Tongue (tissue), 2 donors: ENCODE data around the gene ABI3BP. TPM values are rescaled to one million over a fixed set of nuclear protein-coding genes. Genes with fewer than 3 reads are reported as not detected.
A peak's percentile ranks its signal among the peaks of the same experiment; 100 is the strongest.

ENCODE experiments used
- DNase-seq: peaks from one replicate; pipeline ENCODE4 v3.0.0-alpha.2; 2015
- total RNA-seq: library from RNA; depleted of rRNA; stranded (reverse); fragments of >200 nt; gene quantifications from one replicate; pipeline ENCODE4 v1.2.3, GENCODE V29; 2014

The ABI3BP gene
- total RNA-seq, 1 donor from 2014 or later = 88.9 TPM

DNA sequence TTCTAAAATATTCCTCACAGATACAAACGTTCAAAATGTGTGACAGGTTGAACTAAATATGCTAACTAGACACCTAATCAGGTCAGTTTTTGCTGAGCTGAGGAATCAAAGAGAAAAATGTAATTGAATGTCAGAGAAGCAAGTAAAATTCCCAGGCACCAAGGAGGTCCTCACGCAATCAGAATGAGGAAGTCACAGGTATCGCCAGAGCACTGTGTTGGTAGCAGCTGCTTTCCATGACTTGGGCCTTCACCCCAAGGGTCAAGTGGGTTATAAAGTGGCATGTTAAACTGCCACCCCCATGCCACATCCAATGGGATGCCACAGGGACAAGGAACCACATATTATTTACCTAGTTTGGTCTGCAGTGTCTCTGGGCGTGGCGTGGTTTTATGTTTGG, 158.9 kb downstream of the ABI3BP start:
- no peak for DNase-seq

DNA sequence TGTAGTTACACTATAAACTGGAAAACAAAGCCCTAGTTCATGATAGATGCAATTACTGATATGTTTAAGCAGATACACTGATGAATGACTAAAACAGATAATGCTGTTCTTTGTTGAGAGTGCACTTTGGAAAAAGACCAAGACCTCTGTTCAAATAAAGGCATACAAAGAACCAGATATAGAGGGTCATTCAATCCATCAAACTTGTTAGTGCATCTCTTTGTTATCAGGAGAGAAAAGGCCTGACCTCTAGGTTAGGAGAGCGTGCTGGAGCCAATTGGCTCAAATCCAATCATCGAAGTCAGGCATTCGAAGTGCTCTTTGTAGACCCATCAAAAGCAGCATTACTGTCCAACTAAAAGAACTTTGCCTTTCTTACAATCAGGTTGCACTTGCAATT, 159.7 kb downstream of the ABI3BP start:
- DNase-seq = no peak

DNA sequence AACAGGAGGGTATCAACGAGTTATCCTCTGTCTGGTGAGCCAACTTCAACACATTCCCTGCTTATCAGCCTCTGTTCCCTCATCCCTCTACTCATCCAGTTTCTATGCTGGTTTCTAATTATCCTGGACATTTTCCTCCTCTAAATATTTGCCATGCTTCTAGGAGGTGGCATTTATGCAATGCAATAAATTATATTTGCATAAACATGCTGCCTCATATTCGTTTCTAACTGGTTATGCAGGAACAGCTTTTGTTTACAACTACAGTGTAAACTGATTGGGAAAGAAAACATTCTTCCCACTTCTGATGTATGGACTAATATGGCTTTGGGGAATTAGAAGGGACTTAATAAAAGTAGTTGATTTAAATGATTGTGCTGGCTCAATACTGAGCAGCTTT, 161.6 kb downstream of the ABI3BP start:
- DNase-seq = no peak

DNA sequence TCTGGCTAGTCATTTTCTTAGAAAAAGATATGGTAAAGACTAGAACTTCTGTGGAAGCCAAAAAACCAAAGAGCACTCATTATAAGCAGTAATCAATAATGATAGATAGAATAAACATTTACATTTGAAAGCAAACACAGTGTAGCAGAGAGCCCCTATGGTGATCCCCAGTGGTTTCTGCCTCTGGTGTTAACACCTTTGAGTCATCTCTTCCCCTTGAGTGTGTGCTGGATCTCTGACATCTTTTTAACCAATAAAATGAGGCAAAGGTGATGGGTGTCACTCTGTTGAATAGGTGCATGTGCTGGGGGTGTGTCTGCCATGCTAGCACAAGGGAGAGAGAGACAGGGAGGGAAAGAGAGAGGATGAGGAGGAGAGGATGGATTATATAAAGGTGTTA, 162.3 kb downstream of the ABI3BP start:
- no peak for DNase-seq

DNA sequence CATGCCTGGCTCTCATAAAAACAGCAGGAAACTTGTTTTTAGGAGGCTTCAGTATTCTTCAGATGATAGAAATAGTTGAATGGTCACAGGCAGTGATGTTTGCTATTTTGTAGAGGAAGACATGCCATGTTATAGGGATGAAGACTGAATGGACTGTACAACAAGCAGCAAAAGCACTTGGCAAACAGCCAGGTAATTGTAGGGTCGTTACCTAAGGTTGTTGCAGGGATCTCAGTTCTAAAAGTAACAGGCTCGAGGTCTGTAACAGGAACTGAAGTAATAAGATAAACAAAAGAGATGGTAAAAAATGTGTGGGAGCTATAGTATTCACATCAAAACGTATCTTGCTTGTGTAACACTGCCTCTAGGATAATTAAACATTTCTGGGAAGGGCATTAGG, 167.6 kb downstream of the ABI3BP start:
- peak; percentile 9 for DNase-seq

DNA sequence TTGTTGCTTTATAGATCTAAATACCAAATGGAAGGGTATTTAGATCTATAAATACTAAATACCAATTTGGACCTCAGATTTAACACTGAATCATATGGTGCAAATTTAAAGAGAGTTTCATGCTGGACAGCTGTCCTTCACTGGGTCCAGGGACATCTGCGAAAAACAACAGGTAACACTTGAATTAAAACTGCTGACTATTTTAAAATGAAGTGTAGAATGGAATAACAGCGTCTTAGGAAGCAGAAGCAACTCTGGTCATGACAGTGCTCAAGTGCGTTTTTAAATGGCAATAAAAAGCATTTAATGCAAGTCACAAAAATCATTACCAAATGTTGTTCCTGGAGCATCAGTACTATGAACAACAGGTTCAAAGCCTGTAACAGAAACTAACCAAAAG, 177.6 kb downstream of the ABI3BP start:
- DNase-seq = no peak

DNA sequence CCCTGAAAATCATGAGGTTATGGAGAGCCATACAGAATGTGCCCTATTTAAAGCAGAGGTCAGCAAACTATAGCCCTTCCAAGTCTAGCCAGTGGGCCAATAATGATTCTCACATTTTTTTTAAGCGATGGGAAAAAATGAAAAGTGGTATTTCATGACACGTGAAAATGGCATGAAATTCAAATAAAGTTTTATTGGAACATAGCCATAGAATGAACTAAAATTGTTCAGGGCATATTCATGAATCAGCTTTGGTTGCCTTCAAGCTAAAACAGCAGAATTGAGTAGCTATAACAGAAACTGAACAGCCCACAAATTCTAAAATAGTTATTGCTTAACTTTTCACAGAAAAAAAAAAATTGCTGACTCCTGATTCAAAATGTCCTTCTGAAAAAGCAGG, 179.4 kb downstream of the ABI3BP start:
- DNase-seq = no peak

DNA sequence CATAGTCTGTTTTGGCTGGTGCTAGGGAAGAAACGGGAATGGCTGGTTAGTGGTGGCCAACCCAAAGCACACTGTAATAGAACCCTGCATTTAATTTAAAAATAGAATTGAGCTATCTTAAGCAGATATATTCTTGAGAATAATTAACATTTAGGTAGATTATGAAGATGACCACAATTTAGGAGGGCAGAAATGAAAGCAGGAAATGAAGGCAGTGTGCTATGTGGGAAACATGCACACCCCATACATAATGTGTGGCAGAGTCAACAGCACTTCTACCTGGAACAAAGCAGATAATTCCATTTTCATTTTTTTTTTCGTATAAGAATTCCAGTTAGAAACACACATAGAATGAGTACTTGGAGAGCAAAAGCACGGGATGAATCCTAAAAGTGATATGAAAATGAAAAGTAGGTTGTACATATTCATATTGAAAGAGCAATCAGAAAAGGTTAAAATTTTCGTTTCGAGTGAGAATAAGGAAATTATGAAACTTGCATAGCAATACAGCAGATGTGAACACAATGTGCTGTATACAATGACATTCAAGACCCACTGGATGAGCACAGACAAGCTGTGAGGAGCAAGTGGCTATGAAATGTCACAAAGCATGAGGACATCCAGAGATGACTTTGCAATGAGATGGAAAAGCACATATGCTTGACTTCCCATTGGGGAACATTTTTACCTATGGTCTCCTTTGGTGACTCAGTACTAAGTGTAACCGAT, 181.3 kb downstream of the ABI3BP start:
- DNase-seq = no peak

DNA sequence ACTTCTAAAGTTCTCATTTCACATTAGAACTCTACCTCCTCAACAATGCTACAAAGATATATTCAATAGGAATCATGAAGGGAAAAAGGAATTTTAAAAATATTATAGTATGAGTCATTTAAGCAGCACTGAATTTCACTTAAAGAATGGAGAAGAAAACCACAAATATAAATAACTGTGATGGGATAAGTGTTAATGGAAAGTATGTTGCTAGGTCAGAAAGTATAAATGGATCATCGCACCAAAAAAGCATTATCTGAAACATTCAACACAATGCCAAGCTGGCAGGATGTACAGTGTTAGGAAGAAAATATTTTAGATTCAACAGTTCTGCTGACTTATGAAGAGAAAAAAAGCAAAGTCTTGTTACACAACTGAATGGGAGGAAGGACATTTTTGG, 182.6 kb downstream of the ABI3BP start:
- DNase-seq = no peak

DNA sequence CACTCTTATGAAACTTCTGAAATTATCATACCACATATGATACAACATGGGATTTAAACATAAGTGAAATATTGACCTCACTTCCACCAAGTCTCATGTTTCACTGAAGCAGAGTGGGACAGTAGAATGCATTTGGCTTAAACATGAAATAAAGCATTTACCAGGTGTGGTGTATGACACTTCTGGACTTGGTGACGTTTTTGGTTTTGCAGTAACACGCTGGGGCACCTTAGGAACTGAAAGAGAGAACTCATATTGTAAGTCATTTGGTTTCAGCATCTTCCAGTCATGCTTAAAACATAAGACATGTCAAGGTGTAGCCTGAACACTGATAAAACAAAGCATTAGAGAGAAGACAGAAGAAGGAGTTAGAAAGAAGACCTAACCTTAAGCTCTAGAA, 188.6 kb downstream of the ABI3BP start:
- DNase-seq = no peak

DNA sequence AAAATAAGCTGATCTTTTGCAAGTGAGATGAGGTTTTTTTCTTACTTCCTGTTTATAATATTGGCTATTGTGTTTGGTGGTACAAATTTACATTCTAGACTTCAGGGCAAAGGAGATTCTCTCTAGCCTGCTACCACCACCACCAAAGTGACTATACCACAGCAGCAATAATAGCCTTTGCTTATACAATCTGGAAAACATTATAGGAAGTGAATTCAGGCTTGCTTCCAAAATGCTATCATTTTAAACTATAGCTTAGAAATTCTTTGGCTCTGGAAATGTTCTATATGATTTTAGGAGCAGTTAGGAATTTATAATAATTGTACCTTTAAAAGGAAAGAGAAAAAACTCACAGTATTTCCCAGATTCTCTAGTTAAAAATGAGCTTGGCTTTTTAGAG, 189.5 kb downstream of the ABI3BP start:
- no peak for DNase-seq

DNA sequence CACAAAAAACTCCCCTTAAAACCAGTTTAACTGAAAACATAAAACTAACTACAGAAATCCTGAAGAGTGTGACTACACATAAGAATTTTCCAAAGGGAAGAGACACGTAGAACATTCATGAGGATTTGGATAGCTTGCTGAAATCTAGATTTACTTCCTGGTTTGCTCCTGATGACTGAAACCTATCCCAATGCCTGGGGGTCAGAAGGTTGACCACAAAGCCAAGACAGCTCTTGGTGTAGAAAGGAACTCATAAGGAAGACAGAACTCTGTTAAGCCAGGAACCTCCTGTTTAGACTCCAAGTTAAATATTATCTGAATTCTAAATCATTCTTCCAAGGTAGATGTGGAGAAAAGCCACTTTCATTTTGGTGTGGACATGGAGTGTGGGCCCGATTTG, 191.1 kb downstream of the ABI3BP start:
- no peak for DNase-seq

DNA sequence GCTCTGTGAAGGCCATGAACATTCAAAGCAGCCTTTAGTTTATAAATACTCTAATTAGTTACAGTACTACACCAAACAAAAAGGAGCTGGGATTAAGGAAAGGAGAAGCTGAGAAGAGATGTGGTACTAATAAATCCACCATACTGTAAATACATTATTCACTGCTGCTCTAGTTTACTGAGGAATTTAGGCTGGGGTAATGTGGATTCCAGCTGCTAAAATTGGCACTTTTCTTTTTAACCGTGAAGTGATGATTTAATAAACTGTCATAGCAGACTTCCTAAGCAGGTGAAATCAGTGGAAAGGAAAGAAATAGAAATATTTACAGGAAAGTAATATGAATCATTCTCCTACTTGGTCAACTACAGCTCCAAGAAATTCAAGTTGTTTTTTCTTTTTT, 195.2 kb downstream of the ABI3BP start:
- DNase-seq = peak; percentile 73

DNA sequence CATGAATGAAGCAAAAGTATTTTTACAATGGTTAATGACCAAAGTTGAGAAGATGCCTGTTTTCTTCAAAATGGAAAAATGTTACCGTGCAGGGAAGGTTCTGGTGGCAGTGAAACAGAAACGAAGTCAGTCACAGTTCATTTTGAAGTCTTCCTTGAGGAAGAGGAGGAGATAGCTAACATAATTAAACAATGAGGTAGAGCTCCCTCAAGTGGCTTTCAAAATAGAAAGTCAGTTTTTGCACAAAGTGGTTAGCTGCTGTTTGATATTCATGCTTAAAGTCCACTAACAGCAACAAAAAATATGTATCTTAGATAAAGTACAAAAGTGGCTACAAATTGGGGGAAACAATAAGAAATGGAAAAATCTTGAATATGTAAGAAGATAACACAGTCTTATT, 196.7 kb downstream of the ABI3BP start:
- DNase-seq = peak; percentile 19

DNA sequence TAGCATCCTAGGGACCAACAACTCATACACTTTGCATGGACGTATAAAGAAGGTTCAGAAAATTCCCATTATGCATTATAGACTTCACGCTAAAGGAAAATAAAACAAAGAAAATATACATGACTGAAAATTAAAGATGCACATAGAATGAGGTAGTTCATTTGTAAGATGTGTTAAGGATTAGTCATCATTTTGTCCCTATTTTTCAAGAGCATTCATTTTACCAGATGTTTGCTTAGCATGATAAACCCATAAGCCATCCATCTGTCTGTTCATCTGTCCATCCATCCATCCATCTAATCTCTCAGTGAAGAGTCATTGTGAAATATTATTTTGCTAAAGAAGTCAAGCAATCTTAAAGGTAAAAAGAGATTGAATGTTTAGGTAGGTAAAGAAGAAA, 203.6 kb downstream of the ABI3BP start:
- DNase-seq = no peak

DNA sequence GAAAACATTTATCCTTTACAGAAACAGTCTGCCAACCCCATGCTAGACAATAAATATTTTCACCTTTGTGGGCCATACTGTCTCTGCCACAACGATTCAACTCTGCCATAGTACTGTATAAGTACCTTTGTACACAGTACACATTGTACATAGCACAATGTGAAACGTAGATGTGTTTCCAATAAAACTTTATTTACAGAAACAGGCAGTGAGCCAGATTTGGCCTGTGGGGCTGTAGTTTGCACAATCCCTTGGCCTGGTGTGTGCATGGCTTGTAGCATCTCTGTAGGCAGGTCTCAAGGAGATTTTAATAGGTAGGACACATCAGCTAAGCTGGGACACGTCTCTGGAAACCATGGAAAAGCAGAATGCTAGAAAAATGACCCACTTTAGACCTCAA, 209.6 kb downstream of the ABI3BP start:
- no peak for DNase-seq

DNA sequence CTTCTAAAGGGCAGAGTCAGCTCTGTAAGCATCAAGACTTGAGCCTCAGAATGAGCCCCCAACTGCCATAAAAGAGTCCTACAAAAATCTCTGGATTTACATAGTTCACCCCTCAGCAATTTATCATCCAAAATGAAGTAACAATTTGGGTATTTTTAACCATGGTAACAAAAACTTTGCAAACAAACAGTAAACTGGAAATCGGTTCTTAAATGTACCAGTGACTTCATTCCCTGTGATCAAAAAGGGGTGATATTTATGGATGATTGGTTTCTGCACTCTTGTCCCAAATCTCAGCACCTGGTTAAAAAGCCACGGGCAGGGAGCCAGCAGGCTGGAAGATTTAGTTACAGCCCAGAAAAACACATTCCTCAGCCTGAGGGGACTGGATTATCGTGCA, 210.3 kb downstream of the ABI3BP start:
- DNase-seq = peak; percentile 83

DNA sequence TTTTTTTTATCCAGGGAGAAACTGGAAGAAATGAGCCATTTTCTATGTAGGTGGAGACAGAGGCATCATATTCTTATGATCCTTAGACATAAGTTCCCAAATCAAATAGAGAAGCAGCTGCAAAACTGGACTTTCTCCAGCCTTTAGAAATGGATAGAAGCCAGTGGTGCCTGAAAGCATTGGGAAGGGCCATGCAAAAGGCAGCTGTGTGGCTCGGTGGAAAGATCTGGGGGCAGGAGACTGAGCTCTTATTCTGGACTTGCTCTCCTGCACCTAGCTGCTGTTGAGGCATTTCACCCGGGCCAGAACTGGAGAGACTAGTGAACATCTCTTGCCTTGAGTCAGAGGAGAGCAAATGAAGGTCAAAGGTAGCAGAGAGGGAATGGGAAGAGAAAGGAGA, 210.9 kb downstream of the ABI3BP start:
- peak; percentile 93 for DNase-seq

DNA sequence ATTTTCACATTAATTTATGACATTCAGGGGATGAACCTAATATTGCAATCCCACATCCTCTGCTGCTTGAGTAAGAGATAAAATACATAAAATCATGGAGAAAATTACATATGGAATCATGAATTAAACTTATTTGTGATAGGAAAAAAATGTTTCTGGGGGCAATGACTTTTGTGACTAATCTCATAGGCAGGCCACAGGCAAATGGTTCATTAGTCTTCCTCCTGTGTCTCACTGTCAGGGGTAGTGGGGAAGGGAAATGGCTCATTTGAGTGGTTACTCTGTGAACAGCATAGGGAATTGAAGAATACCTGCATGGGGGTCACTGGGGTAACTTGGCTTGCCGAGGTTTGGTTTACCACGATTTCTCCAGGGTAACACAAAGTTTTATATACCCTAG, 211.9 kb downstream of the ABI3BP start:
- DNase-seq = no peak

DNA sequence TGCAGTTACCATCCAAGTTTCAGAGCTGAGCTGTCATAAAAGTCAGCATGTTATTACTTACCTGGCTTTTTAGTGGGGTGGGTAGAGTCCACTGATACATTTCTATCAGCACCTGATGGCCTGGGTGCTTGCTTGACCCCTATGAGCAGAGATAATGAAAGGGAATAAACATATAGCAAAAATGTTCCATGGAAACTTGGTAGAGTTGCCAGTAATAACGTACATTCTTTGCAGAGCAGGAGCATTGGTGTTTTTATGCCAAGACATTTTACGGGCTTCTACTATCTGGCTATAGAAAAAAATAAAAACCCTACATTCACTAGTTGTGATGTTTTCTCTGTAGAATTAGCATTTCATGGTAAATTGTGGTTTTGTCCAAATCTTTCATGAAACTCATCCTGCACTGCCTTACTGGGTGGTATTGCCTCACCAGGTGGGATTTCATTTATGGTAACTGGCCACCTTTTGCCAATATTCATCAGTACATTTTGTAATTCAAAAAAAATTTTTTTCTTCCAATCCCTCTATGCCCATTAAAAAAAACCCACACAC, 213.1 kb downstream of the ABI3BP start:
- no peak for DNase-seq

DNA sequence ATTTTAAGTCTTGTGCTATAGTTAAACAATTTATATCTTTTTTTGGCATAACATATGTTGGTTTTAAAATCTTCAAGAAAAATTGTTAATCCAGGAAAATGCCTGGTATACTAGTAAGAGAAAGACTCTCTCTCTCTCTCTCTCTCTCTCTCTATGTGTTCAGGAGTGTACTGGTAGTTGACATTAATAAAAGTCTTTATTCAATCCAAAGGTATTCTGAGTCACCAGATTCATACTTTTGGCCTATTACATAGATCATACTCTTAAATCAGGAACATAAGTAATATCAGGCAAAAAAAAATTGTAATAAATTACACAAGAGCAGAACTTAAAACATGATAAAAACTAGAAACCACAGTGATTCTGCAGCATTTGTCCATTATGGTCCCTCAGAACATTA, 213.7 kb downstream of the ABI3BP start:
- DNase-seq = no peak

DNA sequence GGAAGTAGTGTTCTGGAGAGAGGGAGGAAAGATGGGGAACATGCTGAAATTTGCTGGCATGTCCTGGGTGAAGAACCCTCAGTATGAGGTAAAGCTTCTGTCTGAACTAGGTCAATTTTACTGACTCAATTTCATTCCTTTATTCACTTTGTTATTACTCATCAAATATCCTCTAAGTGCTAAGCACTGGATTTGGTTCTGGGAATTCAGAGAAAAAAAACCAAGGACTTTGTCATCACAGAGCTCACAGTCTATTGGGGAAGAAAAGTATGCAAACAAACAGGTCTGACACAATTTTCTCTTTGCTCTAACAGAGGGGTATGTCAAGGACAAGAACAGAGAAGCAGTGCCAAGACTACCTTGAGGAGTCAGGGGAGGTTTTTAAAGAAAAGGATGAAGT, 215.9 kb downstream of the ABI3BP start:
- no peak for DNase-seq

DNA sequence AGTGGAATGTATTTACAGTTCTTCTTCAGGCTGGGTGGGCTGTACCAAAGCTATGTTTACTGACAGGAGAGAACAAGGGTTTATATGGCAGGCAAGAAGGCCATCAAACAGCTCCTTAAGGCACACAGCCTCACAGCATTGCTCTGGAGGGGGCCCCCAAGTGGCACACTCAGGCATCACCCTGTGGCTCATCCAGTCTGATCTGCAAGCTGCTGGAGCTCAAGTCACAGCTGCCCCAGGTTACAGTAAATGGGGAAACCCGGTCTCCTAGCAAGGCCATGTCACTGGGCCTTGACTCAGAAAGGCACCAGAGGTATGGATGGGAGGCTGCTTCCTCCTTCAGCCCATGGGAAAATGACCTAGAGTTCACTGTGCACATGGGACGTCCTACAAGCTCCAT, 216.5 kb downstream of the ABI3BP start:
- no peak for DNase-seq

DNA sequence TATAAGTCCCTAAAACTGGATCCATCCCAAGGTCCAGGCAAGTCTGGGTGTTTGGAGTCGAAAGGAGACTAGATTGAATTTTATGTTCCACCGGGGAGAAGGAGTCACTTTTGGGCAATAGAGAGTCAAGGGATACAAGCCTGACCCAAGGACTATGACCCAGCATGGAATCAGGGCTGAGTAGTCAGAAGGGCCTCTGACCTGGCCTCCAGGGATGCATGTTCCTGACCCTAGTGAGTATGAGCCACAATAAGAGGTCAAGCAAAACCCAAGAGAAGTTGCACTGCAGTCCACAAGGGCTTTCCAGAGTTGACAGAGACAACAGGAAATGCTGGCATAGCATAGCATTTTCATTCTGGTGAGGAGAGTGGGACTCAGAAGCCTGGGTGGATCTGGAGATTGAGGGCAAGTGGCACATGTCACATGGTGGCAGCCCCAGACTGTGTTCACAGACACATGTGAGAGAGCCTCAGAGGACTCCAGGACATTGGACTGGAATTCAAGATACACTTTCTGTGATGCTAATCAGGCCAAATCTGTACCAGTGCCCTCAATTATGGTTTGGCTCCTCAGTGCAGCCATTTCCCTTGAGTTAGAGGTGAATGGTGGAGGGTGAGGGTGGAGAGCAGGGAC, 217.0 kb downstream of the ABI3BP start:
- no peak for DNase-seq
